HuH-7.5 (cell line): Measurements from ENCODE around the gene CDH23.

Experiments used
- DNase-seq: peaks from one replicate; pipeline ENCODE4 v3.0.0; 2011; ENCODE audit warnings: low spot score

Gene CDH23

GRCh38 chr10:71565284-71566000 is 168.7 kb downstream of the CDH23 start:
- no peak for DNase-seq

- DNase-seq, result no peak
Observed at GRCh38 chr10:71567006-71567405, 170.3 kb downstream of the CDH23 start.

DNA sequence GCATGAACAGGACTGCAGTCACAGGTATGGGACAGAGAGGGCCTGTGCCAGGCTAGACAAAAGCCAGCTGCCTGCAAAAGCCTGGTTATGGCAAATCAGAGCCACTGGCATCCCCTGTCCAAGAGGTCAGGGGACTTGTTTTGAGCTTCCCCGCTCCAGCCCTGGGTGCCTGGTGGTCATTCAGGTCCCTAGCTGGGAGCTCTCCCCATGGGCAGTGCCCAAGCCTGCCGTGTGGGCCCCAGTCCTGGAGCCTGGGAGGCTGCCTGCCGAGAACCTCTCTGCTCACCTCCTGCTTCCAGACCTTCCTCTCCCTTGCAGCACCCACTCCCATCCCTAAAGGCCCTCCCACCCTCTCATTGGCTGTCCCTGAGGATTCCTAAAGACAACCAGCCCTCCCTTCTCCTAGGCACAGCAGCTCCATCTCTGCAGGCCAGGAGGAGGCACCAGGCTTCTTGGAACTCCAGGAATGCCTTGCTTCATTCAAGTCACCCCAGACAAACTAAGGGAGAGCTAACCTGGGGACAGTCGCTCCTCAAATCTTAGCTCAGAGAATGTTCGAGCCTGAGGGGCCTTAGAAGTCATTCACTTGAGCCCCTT is 172.3 kb downstream of the CDH23 start:
- DNase-seq, result no peak

DNA sequence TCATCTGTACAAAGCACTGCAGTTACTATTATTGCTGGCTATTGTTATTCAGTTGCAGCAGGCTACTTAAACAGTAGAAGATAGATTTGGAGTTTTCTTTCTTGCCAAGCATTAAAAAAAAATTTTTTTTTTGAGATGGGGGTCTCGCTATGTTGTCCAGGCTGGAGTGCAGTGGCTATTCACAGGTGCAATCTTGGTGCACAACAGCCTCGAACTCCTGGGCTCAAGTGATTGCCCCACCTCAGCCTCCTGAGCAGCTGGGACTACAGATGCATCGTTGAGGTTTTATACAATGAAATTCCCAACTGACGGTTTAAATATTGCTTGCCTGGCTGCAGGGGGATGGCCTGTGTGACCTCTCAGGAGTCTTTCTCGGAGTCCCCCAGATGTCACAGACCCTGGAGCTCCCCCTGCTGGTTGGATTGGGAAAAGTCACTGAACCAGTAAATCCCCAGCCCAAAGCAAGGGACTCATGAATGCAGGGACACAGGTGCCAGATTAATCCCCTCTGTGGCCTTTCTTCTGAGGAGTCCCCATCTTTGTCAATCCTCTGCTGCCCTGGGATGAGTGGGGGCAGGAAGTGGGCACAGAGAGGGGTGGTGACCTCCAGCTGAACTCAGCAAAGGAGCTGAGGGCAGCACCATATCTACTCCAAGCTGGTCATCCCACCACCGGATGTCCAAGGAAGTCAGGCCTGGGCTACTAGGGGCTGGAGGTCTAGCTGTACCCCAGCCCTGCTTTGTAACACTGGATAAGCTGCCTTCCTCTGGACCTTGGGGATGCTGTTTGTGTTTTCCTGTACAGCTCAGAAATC is 173.3 kb downstream of the CDH23 start:
- DNase-seq, result peak; percentile 72

- no peak for DNase-seq
Observed at GRCh38 chr10:71571460-71572175, 174.9 kb downstream of the CDH23 start.

DNA sequence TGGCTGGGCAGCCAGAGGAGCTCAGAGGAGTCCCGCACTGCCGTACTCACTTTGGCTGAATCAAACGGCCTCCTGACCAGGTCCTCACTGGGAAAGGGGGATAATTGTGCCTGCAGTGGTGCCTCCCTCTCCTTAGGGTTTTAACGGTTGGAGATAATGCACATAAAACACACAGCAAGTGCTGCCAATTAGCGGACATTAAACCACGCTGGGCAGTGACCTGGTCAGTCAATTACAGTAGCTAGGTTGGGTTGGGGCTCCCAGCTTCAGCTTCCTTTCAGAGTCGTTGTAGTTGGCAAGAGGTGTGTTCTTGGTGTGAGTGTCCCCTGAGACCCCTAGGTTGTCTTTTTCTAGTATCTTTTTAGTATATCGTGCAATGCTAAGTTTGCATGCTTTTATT is 176.2 kb downstream of the CDH23 start:
- DNase-seq, result no peak

DNA sequence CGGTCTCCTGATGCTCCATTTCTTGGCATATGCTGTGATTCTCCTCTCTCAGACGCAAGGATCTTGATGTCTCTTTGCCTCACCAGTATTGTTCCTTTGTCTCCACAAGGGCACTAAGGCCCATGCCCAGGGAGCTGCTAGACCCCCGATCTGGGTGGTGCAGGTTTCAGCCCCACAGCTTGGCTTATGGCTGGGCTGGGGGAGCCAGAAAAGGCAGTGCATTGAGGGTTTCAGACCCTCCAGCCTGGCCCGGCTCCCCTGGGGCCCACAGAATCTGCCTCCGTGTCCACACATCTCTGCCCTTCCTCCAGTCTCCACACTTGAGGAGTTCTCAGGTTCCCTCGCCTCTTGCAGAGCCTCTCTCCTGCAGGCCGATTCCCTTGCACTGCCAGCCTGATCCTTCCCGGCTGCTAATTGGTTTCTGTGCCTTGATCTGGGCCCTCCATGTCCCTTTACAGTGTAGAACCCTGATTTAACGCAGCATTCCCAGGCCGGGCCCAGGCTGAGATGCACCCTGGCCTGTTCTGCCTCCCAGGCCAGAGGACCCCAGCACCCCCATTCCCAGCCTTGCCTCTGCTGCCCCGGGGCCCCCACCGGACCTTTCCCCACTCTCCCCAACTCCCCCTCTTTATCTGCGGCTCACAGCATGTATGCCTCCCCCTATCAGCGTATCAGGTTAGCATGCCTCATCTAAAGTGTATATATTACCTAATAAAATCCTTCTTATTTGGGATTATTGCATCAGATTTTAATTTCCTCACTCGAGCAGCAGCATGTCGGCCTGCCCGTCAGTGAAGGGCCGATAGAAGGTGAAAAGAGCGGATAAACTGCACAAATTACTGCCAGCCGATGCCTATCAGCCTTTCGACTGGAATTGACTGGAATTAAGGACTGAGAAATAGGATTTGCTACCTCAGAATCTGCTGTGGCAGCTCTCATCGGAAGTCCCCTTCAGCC is 177.1 kb downstream of the CDH23 start:
- DNase-seq, result no peak

- DNase-seq, result no peak
Observed at GRCh38 chr10:71575451-71575850, 178.7 kb downstream of the CDH23 start.

DNA sequence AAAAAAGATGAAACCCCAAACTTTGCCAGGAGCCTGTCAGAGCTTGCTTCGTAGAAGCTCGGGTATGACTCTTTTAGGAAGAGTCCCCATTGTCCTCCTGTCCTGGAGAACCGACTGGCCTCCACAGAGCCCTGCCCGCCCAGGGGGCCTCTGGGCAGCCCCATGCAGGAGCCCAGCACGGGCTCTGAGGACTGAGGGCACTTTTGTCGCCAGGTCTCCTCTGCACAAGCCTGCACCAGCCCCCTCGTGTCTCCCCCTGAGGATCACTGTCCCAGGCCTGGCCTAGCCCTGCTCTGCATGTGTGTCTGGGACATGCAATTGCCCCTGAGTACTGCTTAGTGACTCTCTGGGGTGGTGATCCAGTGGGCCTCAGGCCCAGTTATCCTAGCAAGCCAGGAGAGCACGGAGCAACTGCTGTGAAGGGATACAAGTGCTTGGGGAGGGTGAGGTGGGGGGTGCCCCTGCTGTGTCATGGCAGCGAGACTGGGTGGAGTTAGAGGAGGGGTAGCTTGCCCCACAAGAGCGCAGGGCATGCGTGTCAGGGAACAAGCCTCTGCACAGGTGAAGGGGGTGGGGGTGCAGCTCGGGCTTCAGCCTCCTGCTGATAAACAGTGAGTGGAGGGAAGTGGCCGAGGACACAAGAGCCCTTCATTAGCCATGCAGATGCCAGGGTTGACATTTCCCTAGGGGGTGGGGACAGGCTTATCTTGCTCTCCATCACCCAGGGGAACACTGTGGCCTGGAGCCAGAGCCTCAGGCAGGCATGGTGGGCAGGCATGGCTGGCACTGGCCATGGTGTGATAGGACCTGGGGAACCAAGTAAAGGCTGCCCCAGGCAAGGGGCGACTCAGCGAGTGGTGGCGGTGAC is 179.4 kb downstream of the CDH23 start:
- no peak for DNase-seq

DNA sequence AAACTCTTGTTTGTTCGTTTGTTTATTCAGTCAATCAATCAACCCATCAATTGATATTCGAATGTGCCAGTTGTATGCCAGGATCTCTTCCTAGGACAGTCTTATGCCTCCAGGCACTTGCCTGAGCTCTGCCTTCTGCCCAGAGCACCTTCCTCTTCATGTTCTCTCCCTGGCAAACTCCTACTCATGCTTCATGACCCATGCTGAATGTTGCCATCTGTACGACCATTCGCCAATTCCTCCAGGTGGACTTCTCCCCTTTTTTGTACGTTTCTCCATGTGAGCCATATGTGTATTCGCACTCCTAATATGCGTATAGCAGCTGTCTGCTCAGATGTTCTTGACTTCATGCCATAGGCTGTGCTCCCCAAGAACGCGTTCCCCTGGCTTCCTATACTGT is 180.1 kb downstream of the CDH23 start:
- DNase-seq, result no peak

GRCh38 chr10:71577345-71577744 is 180.6 kb downstream of the CDH23 start:
- DNase-seq, result no peak

GRCh38 chr10:71578069-71578468 is 181.3 kb downstream of the CDH23 start:
- DNase-seq, result no peak

GRCh38 chr10:71579668-71580067 is 182.9 kb downstream of the CDH23 start:
- DNase-seq, result no peak

DNA sequence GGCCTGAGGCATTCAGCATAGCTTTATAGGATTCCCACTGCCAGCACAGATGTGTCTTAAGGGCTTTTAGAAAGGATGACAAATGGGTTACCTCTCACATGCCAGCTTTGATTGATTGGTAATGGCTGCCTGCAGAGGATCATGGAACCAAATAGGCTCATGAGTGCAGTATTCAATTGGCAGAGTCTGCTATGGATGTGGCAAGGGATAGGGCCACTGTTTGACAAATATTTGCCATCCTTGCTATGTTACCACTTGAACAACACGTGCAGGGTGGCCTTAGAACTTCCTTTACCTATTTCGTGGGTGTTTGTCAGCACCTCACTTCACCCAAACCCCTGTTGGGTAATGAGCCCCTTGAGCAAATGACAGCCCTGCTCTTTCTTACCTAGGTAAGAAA is 183.7 kb downstream of the CDH23 start:
- DNase-seq, result no peak

- no peak for DNase-seq
Observed at GRCh38 chr10:71580926-71581325, 184.2 kb downstream of the CDH23 start.

DNA sequence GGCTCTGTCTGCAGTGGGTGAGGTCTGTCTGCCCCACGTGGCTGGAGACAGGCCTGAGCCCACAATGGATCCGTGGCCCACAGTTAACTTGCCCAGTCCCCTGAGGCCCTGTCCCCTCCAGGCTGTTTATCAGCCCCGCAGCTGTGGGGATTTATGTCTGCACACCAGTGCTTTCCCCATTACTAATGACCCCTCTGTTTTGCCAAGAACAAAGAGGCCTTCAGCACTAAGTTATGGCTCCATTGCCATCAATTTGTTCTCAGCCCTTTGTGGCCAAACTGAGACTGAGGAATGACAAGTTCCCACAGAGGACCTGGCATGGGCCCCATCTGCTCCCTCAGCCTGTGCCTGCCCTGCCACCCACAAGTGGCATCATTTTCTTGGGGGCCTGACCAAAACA is 184.7 kb downstream of the CDH23 start:
- no peak for DNase-seq

GRCh38 chr10:71582019-71582418 is 185.3 kb downstream of the CDH23 start:
- DNase-seq, result no peak

DNA sequence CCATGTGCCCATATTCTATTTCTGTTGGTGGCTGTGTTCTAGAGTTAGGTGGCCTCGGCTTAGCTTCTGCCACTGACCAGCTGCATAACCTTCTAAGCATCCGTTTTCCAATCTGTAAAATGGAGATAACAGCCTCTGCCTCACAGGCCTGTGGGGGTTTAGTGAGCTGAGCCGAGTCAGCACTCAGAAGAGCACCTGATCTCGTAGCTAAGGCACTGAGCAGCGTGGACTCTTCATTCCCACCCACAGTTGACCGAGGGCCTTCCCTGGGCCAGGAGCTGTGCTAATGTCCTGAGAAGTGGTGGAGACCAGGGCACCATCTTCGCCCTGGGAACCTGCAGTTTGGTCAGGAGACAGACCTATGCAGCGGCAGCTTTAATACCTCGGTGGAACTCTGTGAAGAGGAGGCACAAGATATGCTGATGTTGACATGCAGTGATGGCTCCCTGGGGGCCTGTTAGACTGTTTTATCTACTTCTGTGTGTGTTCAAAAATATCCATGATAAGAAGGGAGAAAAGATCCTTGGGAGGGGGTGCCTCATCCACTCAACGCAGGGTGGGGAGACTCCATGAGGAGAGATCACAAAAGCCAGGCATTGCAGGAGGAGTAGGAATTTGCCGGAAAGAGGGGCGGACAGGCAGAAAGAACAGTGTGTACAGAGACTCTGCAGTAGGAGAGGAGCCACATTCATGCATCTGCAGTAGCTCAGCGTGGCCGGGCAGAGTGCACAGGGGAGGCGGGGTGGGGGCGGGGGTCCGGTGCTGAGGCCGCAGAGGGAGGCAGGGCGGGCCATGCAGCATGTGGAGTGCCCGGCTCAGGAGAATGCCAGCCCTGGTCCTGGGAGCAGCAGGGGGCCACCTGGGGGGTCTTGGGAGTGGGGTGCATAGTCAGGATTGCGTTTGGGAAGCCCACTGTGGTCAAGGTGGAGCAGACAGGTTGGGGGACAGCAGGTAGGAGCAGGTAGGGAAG is 186.1 kb downstream of the CDH23 start:
- no peak for DNase-seq

- DNase-seq, result no peak
Observed at GRCh38 chr10:71584461-71584860, 187.7 kb downstream of the CDH23 start.
